GM12801 (cell line): Measurements from ENCODE around the gene IGFBP5.

ENCODE experiments used
- TF ChIP-seq, protein P1 (sequence below): IDR thresholded peaks from one replicate; pipeline ENCODE4 v1.5.1; 2011; ENCODE audit warnings: control low read depth; ENCODE audit not compliant: insufficient read length; ENCODE audit errors: extremely low read depth

IGFBP5 gene

GRCh38 chr2:216715402-216715974, 20.1 kb upstream of the IGFBP5 start:
- TF ChIP-seq, protein P1, sequence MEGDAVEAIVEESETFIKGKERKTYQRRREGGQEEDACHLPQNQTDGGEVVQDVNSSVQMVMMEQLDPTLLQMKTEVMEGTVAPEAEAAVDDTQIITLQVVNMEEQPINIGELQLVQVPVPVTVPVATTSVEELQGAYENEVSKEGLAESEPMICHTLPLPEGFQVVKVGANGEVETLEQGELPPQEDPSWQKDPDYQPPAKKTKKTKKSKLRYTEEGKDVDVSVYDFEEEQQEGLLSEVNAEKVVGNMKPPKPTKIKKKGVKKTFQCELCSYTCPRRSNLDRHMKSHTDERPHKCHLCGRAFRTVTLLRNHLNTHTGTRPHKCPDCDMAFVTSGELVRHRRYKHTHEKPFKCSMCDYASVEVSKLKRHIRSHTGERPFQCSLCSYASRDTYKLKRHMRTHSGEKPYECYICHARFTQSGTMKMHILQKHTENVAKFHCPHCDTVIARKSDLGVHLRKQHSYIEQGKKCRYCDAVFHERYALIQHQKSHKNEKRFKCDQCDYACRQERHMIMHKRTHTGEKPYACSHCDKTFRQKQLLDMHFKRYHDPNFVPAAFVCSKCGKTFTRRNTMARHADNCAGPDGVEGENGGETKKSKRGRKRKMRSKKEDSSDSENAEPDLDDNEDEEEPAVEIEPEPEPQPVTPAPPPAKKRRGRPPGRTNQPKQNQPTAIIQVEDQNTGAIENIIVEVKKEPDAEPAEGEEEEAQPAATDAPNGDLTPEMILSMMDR: no peak

- TF ChIP-seq, protein P1: no peak
Measured at GRCh38 chr2:216714376-216714775, 19.0 kb upstream of the IGFBP5 start.

- TF ChIP-seq, protein P1: no peak
Measured at GRCh38 chr2:216713691-216714336, 18.5 kb upstream of the IGFBP5 start.

- TF ChIP-seq, protein P1: no peak
Measured at GRCh38 chr2:216711348-216711747, 16.0 kb upstream of the IGFBP5 start.

DNA sequence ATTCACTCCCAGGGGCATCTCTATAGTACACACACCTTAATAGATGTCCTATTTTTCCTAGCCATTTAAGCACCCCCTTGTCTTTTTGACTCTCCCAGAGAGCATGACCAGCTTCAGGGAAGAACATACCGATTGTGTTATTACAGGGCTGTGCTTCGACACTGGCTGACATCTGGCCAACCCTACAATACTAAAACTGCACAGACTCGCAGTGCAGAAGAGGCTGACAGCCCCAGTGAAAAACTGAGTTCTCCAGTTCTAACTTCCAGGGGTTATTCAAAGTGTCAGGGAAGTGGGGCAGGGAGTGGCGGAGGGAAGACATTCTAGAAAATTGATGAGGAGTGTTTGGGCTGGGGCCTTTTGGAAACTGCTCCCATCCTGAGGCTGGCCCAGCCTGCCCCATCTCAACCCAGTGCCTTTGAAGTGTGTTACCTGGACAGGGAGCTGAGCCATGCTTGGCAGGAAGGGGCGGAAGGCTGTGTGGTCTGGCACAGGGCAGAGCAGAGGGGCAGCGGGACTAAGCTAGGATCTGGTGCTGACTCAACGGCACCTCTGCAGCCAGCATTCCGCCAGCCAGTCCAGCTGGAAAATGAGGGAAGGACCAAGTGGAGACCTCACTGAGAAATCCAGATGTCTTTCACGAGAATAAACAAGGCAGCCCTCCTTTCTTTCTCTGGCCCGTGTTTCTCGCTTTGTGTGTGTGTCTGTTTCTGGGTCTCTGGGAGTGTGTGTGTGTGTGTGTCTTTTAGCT, 15.4 kb upstream of the IGFBP5 start:
- TF ChIP-seq, protein P1: no peak

DNA sequence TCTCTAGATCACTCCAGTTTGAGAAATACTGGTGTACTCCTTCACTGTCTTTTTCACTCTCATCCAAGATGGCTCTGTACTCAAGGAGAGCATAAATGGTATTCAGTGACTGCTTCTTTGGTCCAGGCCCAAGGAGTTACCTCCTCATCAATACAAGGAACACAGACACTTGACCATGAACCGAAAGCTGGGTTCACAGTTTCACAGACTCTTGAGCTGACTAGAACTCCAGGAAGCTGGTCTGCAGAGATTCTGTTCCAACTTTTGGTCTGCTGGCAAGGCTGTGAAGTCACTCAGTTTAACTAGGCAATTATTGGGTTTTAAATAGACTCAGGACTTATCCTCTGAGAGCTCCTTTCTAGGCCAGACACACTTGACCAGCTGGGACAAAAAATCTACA, 7.4 kb upstream of the IGFBP5 start:
- TF ChIP-seq, protein P1: no peak

GRCh38 chr2:216701544-216701943, 6.2 kb upstream of the IGFBP5 start:
- TF ChIP-seq, protein P1: no peak
